MM.1S (cell line): ENCODE data around the gene GTSE1.

Experiments used
- DNase-seq: peaks from one replicate; pipeline ENCODE4 v3.0.0-alpha.2; 2015
- H2AFZ ChIP-seq: fragments of 300-600 bp; sonication (generic); 2 replicates; pipeline ENCODE4 v1.6.0; 2016; ENCODE audit warnings: antibody characterized with exemption, low read length
- H3F3A ChIP-seq: fragments of 300-600 bp; sonication (generic); 2 replicates; pipeline ENCODE4 v1.6.1; 2016; ENCODE audit warnings: mild to moderate bottlenecking, antibody characterized with exemption, low read length, moderate library complexity, mixed read lengths; ENCODE audit not compliant: insufficient read depth
- H3K27ac ChIP-seq: fragments of 300-600 bp; sonication (generic); 2 replicates; pipeline ENCODE4 v1.5.1; 2016; ENCODE audit warnings: mild to moderate bottlenecking, low read length
- H3K27me3 ChIP-seq: fragments of 300-600 bp; sonication (generic); replicated peaks from 2 replicates; pipeline ENCODE4 v1.6.0; 2016; ENCODE audit warnings: low read length; ENCODE audit not compliant: insufficient read depth
- H3K36me3 ChIP-seq: fragments of 300-600 bp; sonication (generic); replicated peaks from 2 replicates; pipeline ENCODE4 v1.6.1; 2016; ENCODE audit warnings: mild to moderate bottlenecking, low read length, mixed read lengths; ENCODE audit not compliant: insufficient read depth
- H3K4me1 ChIP-seq: fragments of 300-600 bp; sonication (generic); 2 replicates; pipeline ENCODE4 v1.6.1; 2016; ENCODE audit warnings: low read length, mixed read lengths
- H3K4me2 ChIP-seq: fragments of 300-600 bp; sonication (generic); 2 replicates; pipeline ENCODE4 v1.6.0; 2016; ENCODE audit warnings: low read depth, low read length
- H3K4me3 ChIP-seq: fragments of 300-600 bp; sonication (generic); 2 replicates; pipeline ENCODE4 v1.5.1; 2016; ENCODE audit warnings: low read length, mixed read lengths
- H3K79me2 ChIP-seq: fragments of 300-600 bp; sonication (generic); 2 replicates; pipeline ENCODE4 v1.6.1; 2016; ENCODE audit warnings: mixed run types, low read length, mixed read lengths
- H3K9ac ChIP-seq: fragments of 300-600 bp; sonication (generic); 2 replicates; pipeline ENCODE4 v1.6.1; 2016; ENCODE audit warnings: low read length, mixed read lengths
- H3K9me2 ChIP-seq: fragments of 300-600 bp; sonication (generic); replicated peaks from 2 replicates; pipeline ENCODE4 v1.6.1; 2016; ENCODE audit warnings: mild to moderate bottlenecking, low read length, mixed read lengths; ENCODE audit not compliant: insufficient read depth
- H3K9me3 ChIP-seq: fragments of 300-600 bp; sonication (generic); replicated peaks from 2 replicates; pipeline ENCODE4 v1.6.1; 2016; ENCODE audit warnings: mild to moderate bottlenecking, low read length, mixed read lengths; ENCODE audit not compliant: insufficient read depth
- H4K20me1 ChIP-seq: fragments of 300-600 bp; sonication (generic); 2 replicates; pipeline ENCODE4 v1.6.1; 2016; ENCODE audit warnings: mild to moderate bottlenecking, low read length, moderate library complexity, mixed read lengths; ENCODE audit not compliant: insufficient read depth
- EZH2 ChIP-seq: fragments of 300-600 bp; sonication (generic); optimal IDR thresholded peaks from 2 replicates; pipeline ENCODE3; 2017; ENCODE audit warnings: low read depth, mild to moderate bottlenecking, antibody characterized with exemption, low read length, mixed read lengths
- EZH2phosphoT487 ChIP-seq: fragments of 300-600 bp; sonication (generic); IDR thresholded peaks from 2 replicates; pipeline ENCODE4 v1.6.1; 2018; ENCODE audit warnings: antibody characterized with exemption, low read length
- TF ChIP-seq, protein P1 (sequence below): fragments of 300-600 bp; sonication (generic); IDR thresholded peaks from 2 replicates; pipeline ENCODE4 v1.5.1; 2016; ENCODE audit warnings: antibody characterized with exemption, low read length, mixed read lengths

Gene GTSE1

DNA sequence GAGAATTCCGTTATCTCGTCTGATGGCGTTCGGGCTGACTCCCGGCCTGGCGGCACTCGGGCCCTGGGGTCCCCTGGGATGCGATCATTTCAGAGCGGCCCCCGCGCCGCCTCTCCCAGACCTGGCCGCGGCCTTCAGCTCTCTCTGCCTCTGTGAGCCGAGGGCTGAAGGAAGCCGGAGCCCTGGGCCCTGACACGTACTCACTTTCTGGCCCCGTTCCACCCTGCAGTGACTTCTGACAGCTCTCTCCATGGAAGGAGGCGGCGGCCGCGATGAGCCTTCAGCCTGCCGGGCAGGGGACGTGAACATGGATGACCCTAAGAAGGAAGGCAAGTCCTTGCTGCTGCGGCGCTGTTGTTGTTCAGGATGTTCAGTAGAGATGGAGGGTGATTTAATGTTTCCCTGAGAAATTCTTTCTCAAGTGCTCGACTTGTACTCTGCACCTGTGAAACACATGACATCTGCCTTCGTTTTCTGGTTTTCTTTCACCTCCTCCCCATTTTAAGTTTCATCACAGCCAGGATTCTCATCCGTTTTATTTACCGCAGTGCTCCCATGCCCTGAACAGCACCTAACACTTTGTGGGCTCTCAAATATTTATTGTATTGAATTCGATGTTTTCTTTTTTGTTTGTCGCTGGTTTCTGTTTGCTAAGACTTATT is 612 bp downstream of the GTSE1 start:
- Histone ChIP-seq H4K20me1 (no peaks in the 10 kb centered on the region), H3K4me1 (peaks cover 39% of the 10 kb centered on the region), H3K9me2 (no peaks in the 10 kb centered on the region), H3K27ac (peak overlapping the region; percentile 42; the same call in 1 of the 2 replicates), H3K27me3 (no peaks in the 10 kb centered on the region), H2AFZ (peak overlapping the region; percentile 40), H3K36me3 (peaks cover 10% of the 10 kb centered on the region; the same call in 1 of the 2 replicates), H3F3A (peaks cover 36% of the 10 kb centered on the region), H3K9ac (peak overlapping the region; percentile 94), H3K79me2 (peaks cover 63% of the 10 kb centered on the region), H3K4me2 (peak overlapping the region; percentile 99), H3K9me3 (no peaks in the 10 kb centered on the region), H3K4me3 (peak overlapping the region; percentile 83)
- TF ChIP-seq, protein P1, sequence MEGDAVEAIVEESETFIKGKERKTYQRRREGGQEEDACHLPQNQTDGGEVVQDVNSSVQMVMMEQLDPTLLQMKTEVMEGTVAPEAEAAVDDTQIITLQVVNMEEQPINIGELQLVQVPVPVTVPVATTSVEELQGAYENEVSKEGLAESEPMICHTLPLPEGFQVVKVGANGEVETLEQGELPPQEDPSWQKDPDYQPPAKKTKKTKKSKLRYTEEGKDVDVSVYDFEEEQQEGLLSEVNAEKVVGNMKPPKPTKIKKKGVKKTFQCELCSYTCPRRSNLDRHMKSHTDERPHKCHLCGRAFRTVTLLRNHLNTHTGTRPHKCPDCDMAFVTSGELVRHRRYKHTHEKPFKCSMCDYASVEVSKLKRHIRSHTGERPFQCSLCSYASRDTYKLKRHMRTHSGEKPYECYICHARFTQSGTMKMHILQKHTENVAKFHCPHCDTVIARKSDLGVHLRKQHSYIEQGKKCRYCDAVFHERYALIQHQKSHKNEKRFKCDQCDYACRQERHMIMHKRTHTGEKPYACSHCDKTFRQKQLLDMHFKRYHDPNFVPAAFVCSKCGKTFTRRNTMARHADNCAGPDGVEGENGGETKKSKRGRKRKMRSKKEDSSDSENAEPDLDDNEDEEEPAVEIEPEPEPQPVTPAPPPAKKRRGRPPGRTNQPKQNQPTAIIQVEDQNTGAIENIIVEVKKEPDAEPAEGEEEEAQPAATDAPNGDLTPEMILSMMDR, result no peak
- no peak for TF ChIP-seq EZH2
- TF ChIP-seq EZH2phosphoT487, result no peak
- peak; percentile 36 for DNase-seq

DNA sequence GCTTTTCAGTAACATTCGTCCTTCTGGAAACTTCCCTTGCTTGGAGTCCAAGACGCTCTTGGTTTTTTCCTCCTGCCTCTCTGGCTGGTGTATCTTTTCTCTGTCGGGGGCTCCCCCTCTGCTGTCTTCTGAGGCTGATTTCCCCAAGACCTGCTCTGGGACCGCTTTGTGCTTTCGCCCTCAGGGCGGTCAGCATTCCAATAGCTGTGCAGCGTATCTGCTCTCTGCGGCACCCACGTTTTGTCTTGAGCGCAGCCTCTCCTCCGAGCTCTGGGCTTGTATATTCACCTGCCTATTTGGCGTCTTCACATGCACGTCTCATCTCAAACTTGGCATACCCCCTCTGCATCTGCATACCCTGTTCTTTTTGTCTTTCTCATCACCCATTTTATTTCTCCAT is 2.4 kb downstream of the GTSE1 start:
- H3K36me3 ChIP-seq, result peaks cover 10% of the 10 kb centered on the region; the same call in 1 of the 2 replicates
- no peaks in the 10 kb centered on the region for H3K27me3 ChIP-seq
- H3F3A ChIP-seq, result peaks cover 22% of the 10 kb centered on the region
- H2AFZ ChIP-seq, result no peak overlapping the region
- peaks cover 80% of the 10 kb centered on the region for H3K79me2 ChIP-seq
- H4K20me1 ChIP-seq, result no peaks in the 10 kb centered on the region
- no peak overlapping the region for H3K4me2 ChIP-seq
- peaks cover 21% of the 10 kb centered on the region for H3K4me1 ChIP-seq
- H3K9me2 ChIP-seq, result no peaks in the 10 kb centered on the region
- no peak overlapping the region for H3K27ac ChIP-seq
- H3K4me3 ChIP-seq, result no peak overlapping the region
- H3K9me3 ChIP-seq, result no peaks in the 10 kb centered on the region
- H3K9ac ChIP-seq, result no peak overlapping the region
- DNase-seq, result no peak
- TF ChIP-seq EZH2phosphoT487 (no peak), EZH2 (no peak)
- TF ChIP-seq, protein P1, result no peak

DNA sequence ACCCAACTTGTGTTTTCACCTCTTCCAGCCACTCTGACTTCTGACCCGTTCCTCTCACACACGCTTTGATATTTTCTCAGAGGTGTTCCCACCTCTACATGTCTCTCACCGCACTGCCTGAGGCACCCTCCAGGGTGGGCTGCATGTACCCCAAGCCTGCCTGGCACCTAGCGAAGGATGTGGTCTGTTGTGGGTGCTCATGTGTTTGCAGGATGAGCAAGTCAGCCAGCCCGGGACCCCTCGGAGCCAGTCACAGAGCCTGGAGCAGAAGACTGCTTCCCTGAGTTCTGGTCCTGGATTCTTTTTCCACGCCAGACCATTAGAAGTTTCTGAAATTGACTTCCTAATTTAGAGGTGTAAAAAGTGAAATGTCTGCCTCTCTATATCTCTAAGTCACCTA is 3.8 kb downstream of the GTSE1 start:
- H3K36me3 ChIP-seq, result peaks cover 13% of the 10 kb centered on the region; the same call in 1 of the 2 replicates
- H3K9me3 ChIP-seq, result no peaks in the 10 kb centered on the region
- H3F3A ChIP-seq, result peaks cover 13% of the 10 kb centered on the region
- H2AFZ ChIP-seq, result no peak overlapping the region
- no peak overlapping the region for H3K27ac ChIP-seq
- no peak overlapping the region for H3K9ac ChIP-seq
- no peaks in the 10 kb centered on the region for H3K27me3 ChIP-seq
- H3K4me1 ChIP-seq, result peaks cover 10% of the 10 kb centered on the region
- no peak overlapping the region for H3K4me2 ChIP-seq
- peaks cover 91% of the 10 kb centered on the region for H3K79me2 ChIP-seq
- H4K20me1 ChIP-seq, result no peaks in the 10 kb centered on the region
- H3K4me3 ChIP-seq, result no peak overlapping the region
- TF ChIP-seq EZH2 (no peak), EZH2phosphoT487 (no peak)
- TF ChIP-seq, protein P1, result no peak
- H3K9me2 ChIP-seq, result no peaks in the 10 kb centered on the region
- no peak for DNase-seq
